T-helper 1 cell (primary cell): ENCODE measurements around the gene PCDHA9.
"Not testable (repeated sequence)": the region's sequence is repeated elsewhere in the genome, so short reads cannot be mapped to it uniquely, and the experiment has no call there.

Experiments used
- DNase-seq, 5 donors: peaks; one replicate each; pipeline ENCODE4 v3.0.0-alpha.2; 2012 to 2020
- total RNA-seq, 4 donors: gene quantifications; one replicate each; lab custom pipeline; 2026; lab: John Stamatoyannopoulos, UW

The PCDHA9 gene, protein sequence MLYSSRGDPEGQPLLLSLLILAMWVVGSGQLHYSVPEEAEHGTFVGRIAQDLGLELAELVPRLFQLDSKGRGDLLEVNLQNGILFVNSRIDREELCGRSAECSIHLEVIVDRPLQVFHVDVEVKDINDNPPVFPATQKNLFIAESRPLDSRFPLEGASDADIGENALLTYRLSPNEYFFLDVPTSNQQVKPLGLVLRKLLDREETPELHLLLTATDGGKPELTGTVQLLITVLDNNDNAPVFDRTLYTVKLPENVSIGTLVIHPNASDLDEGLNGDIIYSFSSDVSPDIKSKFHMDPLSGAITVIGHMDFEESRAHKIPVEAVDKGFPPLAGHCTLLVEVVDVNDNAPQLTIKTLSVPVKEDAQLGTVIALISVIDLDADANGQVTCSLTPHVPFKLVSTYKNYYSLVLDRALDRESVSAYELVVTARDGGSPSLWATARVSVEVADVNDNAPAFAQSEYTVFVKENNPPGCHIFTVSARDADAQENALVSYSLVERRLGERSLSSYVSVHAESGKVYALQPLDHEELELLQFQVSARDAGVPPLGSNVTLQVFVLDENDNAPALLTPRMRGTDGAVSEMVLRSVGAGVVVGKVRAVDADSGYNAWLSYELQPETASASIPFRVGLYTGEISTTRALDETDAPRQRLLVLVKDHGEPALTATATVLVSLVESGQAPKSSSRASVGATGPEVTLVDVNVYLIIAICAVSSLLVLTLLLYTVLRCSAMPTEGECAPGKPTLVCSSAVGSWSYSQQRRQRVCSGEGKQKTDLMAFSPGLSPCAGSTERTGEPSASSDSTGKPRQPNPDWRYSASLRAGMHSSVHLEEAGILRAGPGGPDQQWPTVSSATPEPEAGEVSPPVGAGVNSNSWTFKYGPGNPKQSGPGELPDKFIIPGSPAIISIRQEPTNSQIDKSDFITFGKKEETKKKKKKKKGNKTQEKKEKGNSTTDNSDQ
- 0 to 0.27 (median 0) reads per million in 4 donors for total RNA-seq

DNA sequence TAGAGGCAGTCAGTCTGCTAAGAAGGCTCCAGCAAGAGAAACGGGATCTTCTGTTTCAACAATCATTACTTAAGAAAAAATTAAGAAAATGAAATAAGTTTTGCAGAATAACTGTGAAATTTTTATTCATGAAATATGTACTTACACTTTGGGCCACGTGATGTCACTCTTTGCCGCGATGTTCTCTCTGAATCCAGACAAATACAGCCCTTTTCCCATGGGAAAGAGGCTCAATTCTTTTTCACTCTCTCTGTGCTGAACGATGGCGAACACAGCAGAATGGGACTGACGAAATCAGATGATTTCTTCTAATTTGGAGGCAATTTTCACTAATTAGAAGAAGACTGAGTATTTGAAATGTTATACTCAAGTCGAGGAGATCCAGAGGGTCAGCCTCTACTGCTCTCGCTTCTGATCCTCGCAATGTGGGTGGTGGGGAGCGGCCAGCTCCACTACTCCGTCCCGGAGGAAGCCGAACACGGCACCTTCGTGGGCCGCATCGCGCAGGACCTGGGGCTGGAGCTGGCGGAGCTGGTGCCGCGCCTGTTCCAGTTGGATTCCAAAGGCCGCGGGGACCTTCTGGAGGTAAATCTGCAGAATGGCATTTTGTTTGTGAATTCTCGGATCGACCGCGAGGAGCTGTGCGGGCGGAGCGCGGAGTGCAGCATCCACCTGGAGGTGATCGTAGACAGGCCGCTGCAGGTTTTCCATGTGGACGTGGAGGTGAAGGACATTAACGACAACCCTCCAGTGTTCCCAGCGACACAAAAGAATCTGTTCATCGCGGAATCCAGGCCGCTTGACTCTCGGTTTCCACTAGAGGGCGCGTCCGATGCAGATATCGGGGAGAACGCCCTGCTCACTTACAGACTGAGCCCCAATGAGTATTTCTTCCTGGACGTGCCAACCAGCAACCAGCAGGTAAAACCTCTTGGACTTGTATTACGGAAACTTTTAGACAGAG, at the start of gene PCDHA9:
PCDHA9 (plus strand) TSS at position 244 of the 964 bp plus-strand sequence; CDS start at position 358, 114 bp downstream.
- not testable (repeated sequence) for DNase-seq

DNA sequence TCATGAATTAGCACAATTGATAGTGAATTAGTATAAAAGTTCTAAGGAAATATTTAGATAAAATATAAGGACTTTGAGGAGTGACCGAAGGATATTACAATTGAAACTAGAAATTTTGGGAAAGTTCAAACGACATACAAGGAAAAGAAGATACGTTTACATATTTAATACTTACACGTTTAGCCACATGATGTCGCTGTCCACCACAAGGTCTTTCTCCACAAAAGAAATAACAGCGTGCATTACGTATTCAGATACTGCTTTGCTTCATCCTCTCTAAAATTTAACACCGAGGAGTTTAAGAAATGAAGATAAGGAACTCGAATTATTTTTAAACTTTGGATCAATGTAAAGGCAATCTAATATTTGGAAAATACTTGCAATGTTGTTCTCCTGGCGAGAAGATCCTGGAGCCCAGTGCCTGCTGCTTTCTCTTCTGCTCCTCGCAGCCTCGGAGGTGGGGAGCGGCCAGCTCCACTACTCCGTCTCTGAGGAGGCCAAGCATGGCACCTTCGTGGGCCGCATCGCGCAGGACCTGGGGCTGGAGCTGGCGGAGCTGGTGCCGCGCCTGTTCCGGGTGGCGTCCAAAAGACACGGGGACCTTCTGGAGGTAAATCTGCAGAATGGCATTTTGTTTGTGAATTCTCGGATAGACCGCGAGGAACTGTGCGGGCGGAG, 47.2 kb upstream of the PCDHA9 start, which contains the start of gene PCDHA3:
PCDHA3 (plus strand) TSS at position 242 of the 678 bp plus-strand sequence.
- no peak for DNase-seq

DNA sequence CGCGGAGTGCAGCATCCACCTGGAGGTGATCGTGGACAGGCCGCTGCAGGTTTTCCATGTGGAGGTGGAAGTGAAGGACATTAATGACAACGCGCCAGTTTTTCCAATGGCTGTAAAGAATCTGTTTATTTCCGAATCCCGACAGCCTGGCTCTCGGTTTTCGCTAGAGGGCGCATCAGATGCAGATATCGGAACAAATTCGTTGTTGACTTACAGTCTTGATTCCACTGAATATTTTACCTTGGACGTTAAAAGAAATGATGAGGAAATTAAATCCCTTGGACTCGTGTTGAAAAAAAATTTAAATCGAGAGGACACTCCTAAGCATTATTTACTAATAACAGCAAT, 46.7 kb upstream of the PCDHA9 start:
- DNase-seq, result no peak

DNA sequence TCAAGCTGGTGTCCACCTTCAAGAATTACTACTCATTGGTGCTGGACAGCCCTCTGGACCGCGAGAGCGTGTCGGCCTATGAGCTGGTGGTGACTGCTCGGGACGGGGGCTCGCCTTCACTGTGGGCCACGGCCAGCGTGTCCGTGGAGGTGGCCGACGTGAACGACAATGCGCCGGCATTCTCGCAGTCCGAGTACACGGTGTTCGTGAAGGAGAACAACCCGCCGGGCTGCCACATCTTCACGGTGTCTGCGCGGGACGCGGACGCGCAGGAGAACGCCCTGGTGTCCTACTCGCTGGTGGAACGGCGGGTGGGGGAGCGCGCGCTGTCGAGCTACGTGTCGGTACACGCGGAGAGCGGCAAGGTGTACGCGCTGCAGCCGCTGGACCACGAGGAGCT, 45.8 kb upstream of the PCDHA9 start:
- DNase-seq, result not testable (repeated sequence)

DNA sequence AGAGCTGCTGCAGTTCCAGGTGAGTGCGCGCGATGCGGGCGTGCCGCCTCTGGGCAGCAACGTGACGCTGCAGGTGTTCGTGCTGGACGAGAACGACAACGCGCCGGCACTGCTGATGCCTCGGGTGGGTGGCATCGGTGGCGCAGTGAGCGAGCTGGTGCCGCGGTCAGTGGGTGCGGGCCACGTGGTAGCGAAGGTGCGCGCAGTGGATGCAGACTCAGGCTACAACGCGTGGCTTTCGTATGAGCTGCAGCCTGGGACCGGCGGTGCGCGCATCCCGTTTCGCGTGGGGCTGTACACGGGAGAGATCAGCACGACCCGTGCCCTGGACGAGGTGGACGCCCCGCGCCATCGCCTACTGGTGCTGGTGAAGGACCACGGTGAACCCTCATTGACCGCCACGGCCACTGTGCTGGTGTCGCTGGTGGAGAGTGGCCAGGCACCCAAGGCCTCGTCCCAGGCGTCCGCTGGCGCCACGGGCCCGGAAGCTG, 45.4 kb upstream of the PCDHA9 start:
- DNase-seq, result no peak

DNA sequence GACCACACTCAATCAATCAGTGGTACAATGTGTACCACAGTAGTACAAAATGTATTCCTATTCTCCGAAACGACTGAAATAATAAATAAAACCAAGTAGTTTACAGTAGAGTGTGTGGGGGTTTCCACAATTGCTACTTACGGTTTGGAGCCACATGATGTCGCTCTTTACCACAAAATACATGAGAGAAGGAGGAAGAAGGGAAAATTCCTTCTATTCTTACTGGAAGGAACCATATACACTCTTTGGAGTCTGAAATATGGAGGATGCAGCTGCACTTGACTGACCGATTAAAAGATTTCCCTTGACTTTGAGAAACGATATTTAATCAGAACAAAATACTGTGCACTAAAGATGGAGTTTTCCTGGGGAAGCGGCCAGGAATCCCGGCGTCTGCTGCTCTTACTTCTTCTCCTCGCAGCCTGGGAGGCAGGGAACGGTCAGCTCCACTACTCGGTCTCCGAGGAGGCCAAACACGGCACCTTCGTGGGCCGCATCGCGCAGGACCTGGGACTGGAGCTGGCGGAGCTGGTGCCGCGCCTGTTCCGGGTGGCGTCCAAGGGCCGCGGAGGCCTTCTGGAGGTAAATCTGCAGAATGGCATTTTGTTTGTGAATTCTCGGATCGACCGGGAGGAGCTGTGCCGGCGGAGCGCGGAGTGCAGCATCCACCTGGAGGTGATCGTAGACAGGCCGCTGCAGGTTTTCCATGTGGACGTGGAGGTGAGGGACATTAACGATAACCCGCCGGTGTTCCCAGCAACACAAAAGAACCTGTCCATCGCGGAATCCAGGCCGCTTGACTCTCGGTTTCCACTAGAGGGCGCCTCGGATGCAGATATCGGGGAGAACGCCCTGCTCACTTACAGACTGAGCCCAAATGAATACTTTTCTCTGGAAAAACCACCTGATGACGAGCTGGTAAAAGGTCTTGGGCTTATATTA, 41.1 kb upstream of the PCDHA9 start, which contains the start of gene PCDHA4:
PCDHA4 (plus strand) TSS at position 235 of the 942 bp plus-strand sequence.
- DNase-seq, result no peak

DNA sequence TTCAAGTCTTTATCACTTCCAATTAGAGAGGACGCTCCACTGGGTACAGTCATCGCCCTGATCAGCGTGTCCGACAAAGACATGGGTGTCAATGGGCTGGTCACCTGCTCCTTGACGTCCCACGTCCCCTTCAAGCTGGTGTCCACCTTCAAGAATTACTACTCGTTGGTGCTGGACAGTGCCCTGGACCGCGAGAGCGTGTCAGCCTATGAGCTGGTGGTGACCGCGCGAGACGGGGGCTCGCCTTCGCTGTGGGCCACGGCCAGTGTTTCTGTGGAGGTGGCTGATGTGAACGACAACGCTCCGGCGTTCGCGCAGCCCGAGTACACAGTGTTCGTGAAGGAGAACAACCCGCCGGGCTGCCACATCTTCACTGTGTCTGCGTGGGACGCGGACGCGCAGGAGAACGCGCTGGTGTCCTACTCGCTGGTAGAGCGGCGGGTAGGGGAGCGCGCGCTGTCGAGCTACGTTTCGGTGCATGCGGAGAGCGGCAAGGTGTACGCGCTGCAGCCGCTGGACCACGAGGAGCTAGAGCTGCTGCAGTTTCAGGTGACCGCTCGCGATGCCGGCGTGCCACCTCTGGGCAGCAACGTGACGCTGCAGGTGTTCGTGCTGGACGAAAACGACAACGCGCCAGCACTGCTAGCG, 39.8 kb upstream of the PCDHA9 start:
- DNase-seq, result not testable (repeated sequence)

DNA sequence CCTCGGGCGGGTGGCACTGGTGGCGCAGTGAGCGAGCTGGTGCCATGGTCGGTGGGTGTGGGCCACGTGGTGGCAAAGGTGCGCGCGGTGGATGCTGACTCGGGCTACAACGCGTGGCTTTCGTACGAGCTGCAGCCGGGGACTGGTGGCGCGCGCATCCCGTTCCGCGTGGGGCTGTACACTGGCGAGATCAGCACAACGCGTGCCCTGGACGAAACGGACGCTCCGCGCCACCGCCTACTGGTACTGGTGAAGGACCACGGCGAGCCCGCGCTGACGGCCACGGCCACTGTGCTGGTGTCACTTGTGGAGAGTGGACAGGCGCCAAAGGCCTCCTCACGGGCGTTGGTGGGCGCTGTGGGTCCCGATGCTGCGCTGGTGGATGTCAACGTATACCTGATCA, 39.3 kb upstream of the PCDHA9 start:
- DNase-seq, result no peak

DNA sequence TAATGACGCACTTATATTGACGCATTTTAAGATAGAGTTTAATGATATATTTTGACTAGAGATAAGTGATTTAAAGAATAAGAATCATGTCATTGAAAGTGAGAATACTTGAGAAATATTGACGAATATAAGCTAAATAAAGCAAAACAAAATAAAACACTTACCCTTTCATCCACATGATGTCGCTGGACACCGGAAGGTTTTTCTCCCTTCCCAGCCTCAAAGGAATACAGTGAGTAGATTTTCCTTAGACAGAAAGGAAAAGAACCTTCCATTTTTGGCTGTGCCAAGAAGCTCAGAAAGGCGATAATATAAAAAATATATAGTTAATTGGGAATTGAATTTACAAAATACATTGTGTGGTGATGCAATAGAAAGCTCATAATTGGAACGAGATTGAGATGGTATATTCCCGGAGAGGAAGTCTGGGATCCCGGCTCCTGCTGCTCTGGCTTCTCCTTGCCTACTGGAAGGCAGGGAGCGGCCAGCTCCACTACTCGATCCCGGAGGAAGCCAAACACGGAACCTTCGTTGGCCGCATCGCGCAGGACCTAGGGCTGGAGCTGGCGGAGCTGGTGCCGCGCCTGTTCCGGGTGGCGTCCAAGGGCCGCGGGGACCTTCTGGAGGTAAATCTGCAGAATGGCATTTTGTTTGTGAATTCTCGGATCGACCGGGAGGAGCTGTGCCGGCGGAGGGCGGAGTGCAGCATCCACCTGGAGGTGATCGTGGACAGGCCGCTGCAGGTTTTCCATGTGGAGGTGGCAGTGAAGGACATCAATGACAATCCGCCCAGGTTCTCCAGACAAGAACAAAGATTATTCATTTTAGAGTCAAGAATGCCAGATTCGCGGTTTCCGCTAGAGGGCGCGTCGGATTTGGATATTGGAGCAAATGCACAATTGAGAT, 26.6 kb upstream of the PCDHA9 start, which contains the start of gene PCDHA5:
PCDHA5 (plus strand) TSS at position 239 of the 906 bp plus-strand sequence.
- no peak for DNase-seq

DNA sequence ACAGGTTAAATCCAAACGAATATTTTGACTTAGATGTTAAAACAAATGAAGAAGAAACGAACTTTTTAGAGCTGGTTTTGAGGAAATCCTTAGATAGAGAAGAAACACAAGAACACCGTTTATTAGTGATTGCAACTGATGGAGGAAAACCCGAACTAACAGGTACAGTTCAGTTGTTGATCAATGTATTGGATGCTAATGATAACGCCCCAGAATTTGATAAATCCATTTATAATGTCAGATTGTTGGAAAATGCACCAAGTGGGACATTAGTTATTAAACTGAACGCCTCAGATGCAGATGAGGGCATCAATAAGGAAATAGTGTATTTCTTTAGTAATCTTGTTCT, 25.9 kb upstream of the PCDHA9 start:
- no peak for DNase-seq

DNA sequence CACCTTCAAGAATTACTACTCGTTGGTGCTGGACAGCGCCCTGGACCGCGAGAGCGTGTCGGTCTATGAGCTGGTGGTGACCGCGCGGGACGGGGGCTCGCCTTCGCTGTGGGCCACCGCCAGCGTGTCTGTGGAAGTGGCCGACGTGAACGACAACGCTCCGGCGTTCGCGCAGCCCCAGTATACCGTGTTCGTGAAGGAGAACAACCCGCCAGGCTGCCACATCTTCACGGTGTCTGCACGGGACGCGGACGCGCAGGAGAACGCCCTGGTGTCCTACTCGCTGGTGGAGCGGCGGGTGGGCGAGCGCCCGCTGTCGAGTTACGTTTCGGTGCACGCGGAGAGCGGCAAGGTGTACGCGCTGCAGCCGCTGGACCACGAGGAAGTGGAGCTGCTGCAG, 25.2 kb upstream of the PCDHA9 start:
- DNase-seq, result not testable (repeated sequence)

DNA sequence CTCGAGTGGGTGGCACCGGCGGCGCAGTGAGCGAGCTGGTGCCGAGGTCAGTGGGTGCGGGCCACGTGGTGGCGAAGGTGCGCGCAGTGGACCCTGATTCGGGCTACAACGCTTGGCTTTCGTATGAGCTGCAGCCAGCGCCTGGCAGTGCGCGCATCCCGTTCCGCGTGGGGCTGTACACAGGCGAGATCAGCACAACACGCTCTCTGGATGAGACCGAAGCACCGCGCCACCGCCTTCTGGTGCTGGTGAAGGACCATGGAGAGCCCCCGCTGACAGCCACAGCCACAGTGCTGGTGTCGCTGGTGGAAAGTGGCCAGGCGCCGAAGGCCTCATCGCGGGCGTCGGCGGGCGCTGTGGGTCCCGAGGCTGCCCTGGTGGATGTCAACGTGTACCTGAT, 24.7 kb upstream of the PCDHA9 start:
- no peak for DNase-seq

DNA sequence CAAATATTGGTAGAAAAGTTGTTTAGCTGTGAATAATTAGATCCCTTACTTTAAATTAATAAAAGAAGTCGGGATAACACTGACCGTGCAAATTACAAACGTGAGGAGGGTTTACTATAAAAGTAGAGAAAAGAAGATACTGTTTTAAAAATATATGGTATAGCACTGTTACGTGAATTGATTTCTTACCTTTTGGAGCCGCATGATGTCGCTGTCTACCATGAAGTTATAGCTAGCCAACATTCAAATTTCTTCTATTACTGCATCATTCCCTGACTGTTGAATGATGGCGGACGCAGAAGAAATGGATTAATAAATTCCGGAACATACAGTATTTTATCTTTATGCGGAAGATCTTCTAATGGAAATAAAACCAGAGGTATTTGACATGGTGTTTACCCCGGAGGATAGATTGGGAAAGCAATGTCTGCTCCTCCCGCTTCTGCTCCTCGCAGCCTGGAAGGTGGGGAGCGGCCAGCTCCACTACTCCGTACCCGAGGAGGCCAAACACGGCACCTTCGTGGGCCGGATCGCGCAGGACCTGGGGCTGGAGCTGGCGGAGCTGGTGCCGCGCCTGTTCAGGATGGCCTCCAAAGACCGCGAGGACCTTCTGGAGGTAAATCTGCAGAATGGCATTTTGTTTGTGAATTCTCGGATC, 20.3 kb upstream of the PCDHA9 start, which contains the start of gene PCDHA6:
PCDHA6 (plus strand) TSS at position 257 of the 658 bp plus-strand sequence; CDS start at position 389, 132 bp downstream.
- no peak for DNase-seq

DNA sequence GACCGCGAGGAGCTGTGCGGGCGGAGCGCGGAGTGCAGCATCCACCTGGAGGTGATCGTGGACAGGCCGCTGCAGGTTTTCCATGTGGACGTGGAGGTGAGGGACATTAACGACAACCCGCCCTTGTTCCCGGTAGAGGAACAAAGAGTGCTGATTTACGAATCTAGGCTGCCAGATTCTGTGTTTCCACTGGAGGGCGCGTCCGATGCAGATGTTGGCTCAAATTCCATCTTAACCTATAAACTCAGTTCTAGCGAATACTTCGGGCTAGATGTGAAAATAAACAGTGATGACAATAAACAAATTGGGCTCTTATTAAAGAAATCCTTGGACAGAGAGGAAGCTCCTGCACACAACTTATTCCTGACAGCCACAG, 19.8 kb upstream of the PCDHA9 start:
- DNase-seq, result no peak

DNA sequence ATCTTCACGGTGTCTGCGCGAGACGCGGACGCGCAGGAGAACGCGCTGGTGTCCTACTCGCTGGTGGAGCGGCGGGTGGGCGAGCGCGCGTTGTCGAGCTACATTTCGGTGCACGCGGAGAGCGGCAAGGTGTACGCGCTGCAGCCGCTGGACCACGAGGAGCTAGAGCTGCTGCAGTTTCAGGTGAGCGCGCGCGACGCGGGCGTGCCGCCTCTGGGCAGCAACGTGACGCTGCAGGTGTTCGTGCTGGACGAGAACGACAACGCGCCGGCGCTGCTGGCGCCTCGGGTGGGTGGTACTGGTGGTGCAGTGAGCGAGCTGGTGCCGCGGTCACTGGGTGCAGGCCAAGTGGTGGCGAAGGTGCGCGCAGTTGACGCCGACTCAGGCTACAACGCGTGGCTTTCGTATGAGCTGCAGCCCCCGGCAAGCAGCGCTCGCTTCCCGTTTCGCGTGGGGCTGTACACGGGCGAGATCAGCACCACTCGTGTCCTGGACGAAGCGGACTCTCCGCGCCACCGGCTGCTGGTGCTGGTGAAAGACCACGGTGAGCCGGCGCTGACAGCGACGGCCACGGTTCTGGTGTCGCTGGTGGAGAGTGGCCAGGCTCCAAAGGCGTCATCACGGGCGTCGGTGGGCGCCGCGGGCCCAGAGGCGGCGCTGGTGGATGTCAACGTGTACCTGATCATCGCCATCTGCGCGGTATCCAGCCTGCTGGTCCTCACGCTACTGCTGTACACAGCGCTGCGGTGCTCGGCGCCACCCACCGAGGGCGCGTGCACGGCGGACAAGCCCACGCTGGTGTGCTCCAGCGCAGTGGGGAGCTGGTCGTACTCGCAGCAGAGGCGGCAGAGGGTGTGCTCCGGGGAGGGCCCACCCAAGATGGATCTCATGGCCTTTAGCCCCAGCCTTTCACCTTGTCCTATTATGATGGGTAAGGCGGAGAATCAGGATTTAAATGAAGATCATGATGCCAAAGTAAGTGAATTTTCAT, 18.4 kb upstream of the PCDHA9 start:
- not testable (repeated sequence) for DNase-seq

DNA sequence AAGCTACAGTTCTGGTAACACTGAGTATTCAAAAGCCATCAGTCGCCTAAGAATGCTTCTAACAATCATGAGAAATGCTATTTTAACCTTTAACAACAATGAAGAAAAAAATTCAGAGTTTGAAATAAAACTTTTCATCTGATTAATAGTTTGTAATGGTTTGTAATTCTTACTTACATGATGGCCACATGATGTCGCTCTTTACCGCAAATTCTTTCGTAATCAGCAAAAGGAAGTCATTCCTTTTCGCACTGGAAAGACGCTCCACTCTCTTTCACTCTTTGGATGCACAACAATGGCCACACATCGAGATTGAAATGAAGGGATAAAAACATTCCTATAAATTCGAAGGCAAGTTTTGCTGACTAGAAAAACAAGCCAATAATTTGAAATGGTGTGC, 14.2 kb upstream of the PCDHA9 start, which contains the start of gene PCDHA7:
PCDHA7 (plus strand) TSS at position 277 of the 400 bp plus-strand sequence; CDS start at position 392, 115 bp downstream.
- DNase-seq, result no peak
